Subcutaneous adipose tissue (tissue), 4 donors: Measurements from ENCODE around the gene PSTPIP2. TPM values are rescaled to one million over a fixed set of nuclear protein-coding genes. Genes with fewer than 3 reads are reported as not detected.

Experiments
- total RNA-seq, 4 donors: library from RNA; depleted of rRNA; stranded (reverse); fragments of >200 nt; gene quantifications; one replicate each; pipeline ENCODE4 v1.1.0, GENCODE V29; 2016
- TF ChIP-seq, protein P1 (sequence below): fragments of 450-650 bp; IDR thresholded peaks from one replicate; pipeline ENCODE4 v1.5.1; 2016; ENCODE audit warnings: low read depth, mild to moderate bottlenecking, control low read depth, antibody characterized with exemption, moderate library complexity

The PSTPIP2 gene
- total RNA-seq, 4 donors from 2014 or later: 6.4 to 9.0 (median 8.0) TPM

DNA sequence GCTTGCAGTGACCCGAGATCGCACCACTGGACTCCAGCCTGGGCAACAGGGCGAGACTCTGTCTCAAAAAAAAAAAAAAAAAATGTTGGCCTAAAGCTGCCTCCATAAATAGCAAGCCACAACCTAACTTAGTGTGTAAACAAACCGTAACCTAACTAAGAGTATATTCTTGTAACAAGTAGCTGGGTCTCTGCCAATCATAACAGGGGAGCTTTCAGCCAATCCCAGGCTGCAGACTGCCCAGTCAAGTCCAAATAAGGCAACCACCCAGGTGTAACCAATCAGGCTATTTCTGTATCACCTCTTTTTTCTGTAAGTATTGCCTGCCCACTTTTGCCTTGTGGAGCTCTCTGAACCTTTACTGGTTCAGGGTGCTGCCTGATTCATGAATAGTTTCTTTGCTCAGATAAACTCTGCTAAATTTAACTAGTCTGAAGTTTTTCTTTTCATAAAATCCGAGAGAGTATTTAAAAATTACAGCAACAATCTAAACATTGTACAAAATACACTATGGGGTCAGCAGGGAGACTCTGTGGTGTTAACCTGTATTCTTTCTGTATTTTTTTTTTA, 4.5 kb downstream of the PSTPIP2 start:
- TF ChIP-seq, protein P1, sequence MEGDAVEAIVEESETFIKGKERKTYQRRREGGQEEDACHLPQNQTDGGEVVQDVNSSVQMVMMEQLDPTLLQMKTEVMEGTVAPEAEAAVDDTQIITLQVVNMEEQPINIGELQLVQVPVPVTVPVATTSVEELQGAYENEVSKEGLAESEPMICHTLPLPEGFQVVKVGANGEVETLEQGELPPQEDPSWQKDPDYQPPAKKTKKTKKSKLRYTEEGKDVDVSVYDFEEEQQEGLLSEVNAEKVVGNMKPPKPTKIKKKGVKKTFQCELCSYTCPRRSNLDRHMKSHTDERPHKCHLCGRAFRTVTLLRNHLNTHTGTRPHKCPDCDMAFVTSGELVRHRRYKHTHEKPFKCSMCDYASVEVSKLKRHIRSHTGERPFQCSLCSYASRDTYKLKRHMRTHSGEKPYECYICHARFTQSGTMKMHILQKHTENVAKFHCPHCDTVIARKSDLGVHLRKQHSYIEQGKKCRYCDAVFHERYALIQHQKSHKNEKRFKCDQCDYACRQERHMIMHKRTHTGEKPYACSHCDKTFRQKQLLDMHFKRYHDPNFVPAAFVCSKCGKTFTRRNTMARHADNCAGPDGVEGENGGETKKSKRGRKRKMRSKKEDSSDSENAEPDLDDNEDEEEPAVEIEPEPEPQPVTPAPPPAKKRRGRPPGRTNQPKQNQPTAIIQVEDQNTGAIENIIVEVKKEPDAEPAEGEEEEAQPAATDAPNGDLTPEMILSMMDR: no peak

DNA sequence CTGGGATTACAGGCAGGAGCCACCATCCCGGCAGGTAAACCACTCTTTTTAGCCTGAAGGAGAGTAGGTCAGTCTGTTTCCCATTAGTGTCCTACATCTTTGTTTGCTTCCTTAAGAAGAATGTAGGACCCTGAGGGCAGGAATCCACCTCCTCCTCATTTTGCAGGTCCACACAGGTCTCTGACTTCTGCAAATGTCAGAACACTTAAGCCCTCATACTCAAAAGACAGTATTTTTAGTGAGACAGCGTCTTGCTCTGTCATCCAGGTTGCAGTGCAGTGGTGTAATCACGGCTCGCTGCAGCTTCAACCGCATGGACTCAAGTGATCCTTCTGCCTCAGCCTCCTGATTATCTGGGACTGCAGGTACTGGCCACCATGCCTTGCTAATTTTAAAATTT, 9.3 kb downstream of the PSTPIP2 start:
- TF ChIP-seq, protein P1: no peak

DNA sequence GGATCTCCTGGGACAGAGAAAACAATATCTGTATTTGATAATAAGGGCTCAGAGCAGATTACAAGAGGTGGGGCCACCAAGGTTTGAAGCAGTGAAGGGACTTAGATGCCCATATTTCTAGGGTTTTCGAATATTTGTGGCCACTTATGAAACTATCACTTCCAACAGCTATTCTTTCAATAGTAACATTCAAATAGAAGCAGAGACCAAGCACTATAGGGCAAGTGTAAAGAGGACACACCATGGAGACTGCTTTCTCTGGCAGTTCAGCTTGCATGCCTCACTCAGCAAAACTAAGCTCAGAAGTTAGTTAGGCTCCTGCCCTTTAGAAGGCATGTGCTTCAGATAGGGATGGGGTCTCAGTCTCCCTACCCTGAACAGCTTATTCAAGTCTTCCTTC, 10.3 kb downstream of the PSTPIP2 start:
- TF ChIP-seq, protein P1: no peak

DNA sequence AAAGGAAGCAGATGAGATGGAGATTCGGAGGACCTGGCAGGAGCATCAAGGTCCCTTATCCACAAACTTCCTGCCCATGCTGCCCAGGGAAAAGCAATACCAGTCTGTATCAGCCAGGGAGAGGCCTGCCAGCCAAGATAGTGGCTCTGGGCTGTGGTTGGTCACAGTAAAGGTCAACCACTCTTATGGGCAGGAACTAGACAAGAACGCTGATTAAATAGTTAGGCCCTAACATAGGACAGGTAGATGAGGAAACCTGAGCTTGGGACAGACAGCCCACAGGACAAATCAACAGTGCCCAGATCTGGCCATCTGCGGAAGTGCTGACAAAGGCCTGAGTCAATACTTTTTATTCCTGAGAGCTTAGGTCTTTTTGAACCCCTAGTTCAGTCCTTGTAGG, 10.7 kb downstream of the PSTPIP2 start:
- TF ChIP-seq, protein P1: no peak

DNA sequence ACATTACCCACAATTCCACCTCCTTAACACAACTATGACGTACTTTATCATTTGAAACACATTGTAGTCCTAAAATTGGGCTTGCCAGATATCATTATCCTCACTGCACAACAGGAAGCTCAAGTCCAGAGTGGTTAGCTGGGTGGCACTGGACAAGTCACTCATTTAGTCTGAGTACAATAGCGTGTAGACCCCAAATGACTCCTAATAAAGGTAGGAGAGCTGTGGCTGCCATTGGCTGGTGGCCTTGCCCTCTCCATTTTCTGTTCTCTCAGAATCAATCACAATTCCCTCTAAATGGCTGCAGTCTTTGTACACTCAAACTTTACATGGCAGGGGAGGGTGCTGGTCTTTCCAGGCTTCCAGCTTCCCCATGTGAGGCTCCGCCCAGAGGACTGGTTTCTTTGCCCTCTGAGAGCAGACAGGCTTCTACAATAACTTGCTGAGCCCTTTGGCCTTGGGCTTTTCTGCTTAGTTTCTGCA, 11.7 kb downstream of the PSTPIP2 start:
- TF ChIP-seq, protein P1: no peak

DNA sequence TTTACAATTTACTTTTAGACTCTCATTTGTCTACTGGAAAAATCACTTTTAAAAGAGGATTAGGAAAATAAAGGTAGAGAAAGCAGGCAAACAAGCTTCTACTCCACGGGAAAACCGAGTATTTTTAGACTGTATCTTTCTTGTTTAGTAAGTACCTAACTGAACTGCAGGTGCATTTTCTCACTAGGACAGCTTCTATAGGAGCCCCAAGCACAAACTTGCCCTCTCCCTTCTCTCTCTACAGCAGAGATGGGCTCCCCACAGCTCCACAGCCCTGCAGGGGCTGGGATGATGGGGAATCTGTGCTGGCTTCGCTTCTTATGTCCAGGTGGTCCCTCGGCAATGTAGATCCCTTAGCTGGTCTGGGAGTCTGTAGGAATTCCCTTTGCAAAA, 16.2 kb downstream of the PSTPIP2 start:
- TF ChIP-seq, protein P1: no peak

DNA sequence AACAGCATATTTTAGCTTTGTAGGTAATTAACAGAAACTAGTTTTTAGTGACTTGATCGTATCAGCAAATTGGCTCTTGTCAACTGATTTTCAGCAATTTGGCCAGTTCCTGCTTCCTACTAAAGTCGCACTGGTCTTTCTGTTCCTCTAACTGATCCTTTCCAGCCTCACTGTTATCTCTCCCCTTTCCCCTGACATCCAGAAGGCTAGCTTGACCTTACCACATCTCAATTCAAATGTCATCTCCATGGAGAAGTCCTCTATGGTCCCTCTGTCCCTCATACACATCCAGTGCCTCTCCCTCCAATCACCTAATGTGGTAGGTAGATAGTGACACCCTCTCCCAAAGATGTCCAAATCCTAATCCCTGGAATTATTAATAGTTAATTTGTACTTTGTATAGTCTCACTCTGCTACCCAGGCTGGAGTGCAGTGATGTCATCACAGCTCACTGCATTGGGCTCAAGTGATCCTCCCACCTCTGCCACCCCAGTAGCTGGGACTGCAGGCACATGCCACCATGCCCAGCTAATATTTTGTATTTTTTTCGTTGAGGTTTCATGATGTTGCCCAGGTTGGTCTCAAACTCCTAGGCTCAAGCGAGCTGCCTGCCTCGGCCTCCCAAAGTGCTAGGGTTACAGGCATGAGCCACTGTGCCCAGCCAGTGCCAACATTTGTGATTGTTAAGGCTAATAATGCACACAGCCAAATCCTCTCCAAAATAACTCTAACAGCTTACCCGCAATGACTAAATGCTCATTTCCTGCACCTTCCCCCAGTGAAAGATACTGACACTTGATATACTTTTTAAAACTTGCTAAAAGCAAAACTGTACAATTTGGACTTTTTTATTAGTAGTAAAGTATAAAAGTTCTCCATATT, 16.9 kb downstream of the PSTPIP2 start:
- TF ChIP-seq, protein P1: no peak
